SK-N-MC (cell line): ENCODE results near the gene DUSP22.
"Not testable (repeated sequence)": the region's sequence is repeated elsewhere in the genome, so short reads cannot be mapped to it uniquely, and the experiment has no call there.

Experiments
- EZH2 ChIP-seq: fragments of 200-600 bp; sonication (generic); IDR thresholded peaks from one replicate; pipeline ENCODE4 v1.6.1; 2017; ENCODE audit warnings: antibody characterized with exemption
- POLR2AphosphoS5 ChIP-seq: IDR thresholded peaks from 2 replicates; pipeline ENCODE4 v1.6.1; 2012; ENCODE audit warnings: mild to moderate bottlenecking, low read depth, low read length, borderline replicate concordance

GRCh38 chr6:325161-325860 is 33.0 kb downstream of the DUSP22 start:
- TF ChIP-seq POLR2AphosphoS5, EZH2: not testable (repeated sequence)
